NCI-H774 (cell line): ENCODE measurements around the gene SNRNP200.
"Not testable (repeated sequence)": the region's sequence is repeated elsewhere in the genome, so short reads cannot be mapped to it uniquely, and the experiment has no call there.

Experiments
- DNase-seq: peaks from one replicate; lab custom pipeline; 2025; lab: John Stamatoyannopoulos, UW

Gene SNRNP200

GRCh38 chr2:96274355-96275056 lies 30.8 kb downstream of the SNRNP200 start:
- no peak for DNase-seq

- no peak for DNase-seq
These were observed 31.6 kb downstream of the SNRNP200 start for GRCh38 chr2:96273763-96274162.

GRCh38 chr2:96271995-96272394 lies 33.4 kb downstream of the SNRNP200 start:
- no peak for DNase-seq

GRCh38 chr2:96267159-96267971 lies 38.0 kb downstream of the SNRNP200 start:
- no peak for DNase-seq

GRCh38 chr2:96265840-96266679 lies 39.3 kb downstream of the SNRNP200 start, which contains the start of the genes CIAO1 and TMEM127:
CIAO1 (plus strand) TSS chr2:96266225; CDS start chr2:96266351, 126 bp downstream.
TMEM127 (minus strand) TSS chr2:96265997; CDS start chr2:96265381, 616 bp downstream.
- peak; percentile 95 for DNase-seq

GRCh38 chr2:96265349-96265839 lies 40.0 kb downstream of the SNRNP200 start:
- no peak for DNase-seq

- DNase-seq = no peak
These were observed 40.5 kb downstream of the SNRNP200 start for GRCh38 chr2:96264656-96265348.

- DNase-seq = no peak
These were observed 41.3 kb downstream of the SNRNP200 start for GRCh38 chr2:96264086-96264485.

- DNase-seq = no peak
These were observed 43.0 kb downstream of the SNRNP200 start for GRCh38 chr2:96262306-96262705.

GRCh38 chr2:96261328-96262003 lies 43.9 kb downstream of the SNRNP200 start:
- no peak for DNase-seq

GRCh38 chr2:96260387-96261260 lies 44.7 kb downstream of the SNRNP200 start:
- peak; percentile 19 for DNase-seq

- DNase-seq = peak; percentile 3
These were observed 45.8 kb downstream of the SNRNP200 start for GRCh38 chr2:96259497-96259921.

- DNase-seq = no peak
These were observed 47.0 kb downstream of the SNRNP200 start for GRCh38 chr2:96258166-96259022.

GRCh38 chr2:96257744-96258143 lies 47.6 kb downstream of the SNRNP200 start:
- not testable (repeated sequence) for DNase-seq

GRCh38 chr2:96256611-96257113 lies 48.7 kb downstream of the SNRNP200 start:
- no peak for DNase-seq

GRCh38 chr2:96254571-96254970 lies 50.8 kb downstream of the SNRNP200 start:
- DNase-seq = no peak

- DNase-seq = no peak
These were observed 52.3 kb downstream of the SNRNP200 start for GRCh38 chr2:96253006-96253405.

- DNase-seq = no peak
These were observed 52.8 kb downstream of the SNRNP200 start for GRCh38 chr2:96252526-96252925.
